Neural cell (in vitro differentiated cells): ENCODE results near the gene PLK3. TPM values are rescaled to one million over a fixed set of nuclear protein-coding genes. Genes with fewer than 3 reads are reported as not detected.

ENCODE experiments used
- H2AFZ ChIP-seq: fragments of 200-600, 300-800 bp; sonication (generic), shearing (Covaris generic); 2 replicates; pipeline ENCODE4 v1.6.0; 2014; ENCODE audit warnings: low read depth, mild to moderate bottlenecking, antibody characterized with exemption, low read length, moderate library complexity
- H3F3A ChIP-seq: fragments of 200-600 bp; shearing (Covaris generic); 2 replicates; pipeline ENCODE4 v1.6.1; 2016; ENCODE audit warnings: mild to moderate bottlenecking, moderate library complexity, mixed read lengths, antibody characterized with exemption, low read length; ENCODE audit not compliant: insufficient read depth, poor library complexity, severe bottlenecking
- H3K27ac ChIP-seq: fragments of 200-600, 300-800 bp; sonication (generic), shearing (Covaris generic); 2 replicates; pipeline ENCODE4 v1.5.1; 2014; ENCODE audit warnings: mild to moderate bottlenecking, low read length, moderate library complexity
- H3K27me3 ChIP-seq: fragments of 300-800, 200-600 bp; sonication (generic), shearing (Covaris generic); 2 replicates; pipeline ENCODE4 v1.6.0; 2014; ENCODE audit warnings: mild to moderate bottlenecking, low read depth, low read length, moderate library complexity; ENCODE audit not compliant: insufficient read depth
- H3K36me3 ChIP-seq: fragments of 300-800, 200-600 bp; sonication (generic), shearing (Covaris generic); 2 replicates; pipeline ENCODE4 v1.5.1; 2014; ENCODE audit warnings: mild to moderate bottlenecking, antibody characterized with exemption, low read length, moderate library complexity; ENCODE audit not compliant: insufficient read depth
- H3K4me2 ChIP-seq: fragments of 300-800, 200-600 bp; sonication (generic), shearing (Covaris generic); 2 replicates; pipeline ENCODE4 v1.6.0; 2014; ENCODE audit warnings: mild to moderate bottlenecking, low read length
- H3K4me3 ChIP-seq: fragments of 300-800, 200-600 bp; sonication (generic), shearing (Covaris generic); 2 replicates; pipeline ENCODE4 v1.5.1; 2014; ENCODE audit warnings: mild to moderate bottlenecking, low read length, moderate library complexity
- H3K79me2 ChIP-seq: fragments of 200-600 bp; shearing (Covaris generic); replicated peaks from 2 replicates; pipeline ENCODE4 v1.6.0; 2014; ENCODE audit warnings: mild to moderate bottlenecking, low read length, moderate library complexity; ENCODE audit not compliant: insufficient read depth
- H3K9ac ChIP-seq: fragments of 300-800, 200-600 bp; sonication (generic), shearing (Covaris generic); 2 replicates; pipeline ENCODE4 v1.6.1; 2016; ENCODE audit warnings: mild to moderate bottlenecking, low read length, mixed read lengths
- H3K9me2 ChIP-seq: fragments of 200-600 bp; shearing (Covaris generic); 2 replicates; pipeline ENCODE4 v1.6.1; 2016; ENCODE audit warnings: mild to moderate bottlenecking, low read length, mixed read lengths; ENCODE audit not compliant: insufficient read depth
- H3K9me3 ChIP-seq: fragments of 200-600, 300-800 bp; sonication (generic), shearing (Covaris generic); 2 replicates; pipeline ENCODE4 v1.6.1; 2016; ENCODE audit warnings: mild to moderate bottlenecking, mixed run types, low read length, moderate library complexity, mixed read lengths
- H4K20me1 ChIP-seq: fragments of 200-600 bp; shearing (Covaris generic); 2 replicates; pipeline ENCODE4 v1.6.1; 2016; ENCODE audit warnings: mild to moderate bottlenecking, mixed run types; ENCODE audit not compliant: insufficient read depth
- CTCF ChIP-seq: fragments of 450-650 bp; IDR thresholded peaks from 2 replicates; pipeline ENCODE4 v1.5.1; 2014; ENCODE audit warnings: antibody characterized with exemption, mild to moderate bottlenecking, moderate library complexity; ENCODE audit not compliant: poor library complexity, severe bottlenecking
- EP300 ChIP-seq: fragments of 450-650 bp; conservative IDR thresholded peaks from 2 replicates; pipeline ENCODE4 v1.6.1; 2014; ENCODE audit warnings: antibody characterized with exemption, mild to moderate bottlenecking, moderate library complexity; ENCODE audit not compliant: poor library complexity, severe bottlenecking
- EZH2 ChIP-seq: fragments of 200-600, 300-800 bp; shearing (Covaris generic), sonication (generic); IDR thresholded peaks from 2 replicates; pipeline ENCODE4 v1.6.1; 2014; ENCODE audit warnings: antibody characterized with exemption, low read length, borderline replicate concordance, mild to moderate bottlenecking; ENCODE audit not compliant: insufficient read depth, poor library complexity, severe bottlenecking
- MXI1 ChIP-seq: fragments of 450-650 bp; conservative IDR thresholded peaks from 2 replicates; pipeline ENCODE4 v1.6.1; 2014; ENCODE audit warnings: antibody characterized with exemption, mild to moderate bottlenecking; ENCODE audit not compliant: poor library complexity, severe bottlenecking
- POLR2AphosphoS5 ChIP-seq: IDR thresholded peaks from 2 replicates; pipeline ENCODE4 v1.6.1; 2012
- RAD21 ChIP-seq: fragments of 450-650 bp; conservative IDR thresholded peaks from 2 replicates; pipeline ENCODE4 v1.6.1; 2014; ENCODE audit warnings: antibody characterized with exemption, mild to moderate bottlenecking, moderate library complexity
- REST ChIP-seq: IDR thresholded peaks from 2 replicates; pipeline ENCODE4 v1.6.1; 2012; ENCODE audit warnings: borderline replicate concordance
- SMC3 ChIP-seq: fragments of 450-650 bp; conservative IDR thresholded peaks from 2 replicates; pipeline ENCODE4 v1.6.1; 2014; ENCODE audit warnings: antibody characterized with exemption, mild to moderate bottlenecking, moderate library complexity; ENCODE audit not compliant: poor library complexity
- TAF1 ChIP-seq: IDR thresholded peaks from 2 replicates; pipeline ENCODE4 v1.6.1; 2012; ENCODE audit warnings: low read depth
- polyA plus RNA-seq: library from polyadenylated mRNA; depleted of rRNA; stranded (reverse); fragments of >200 nt; gene quantifications from 2 replicates; pipeline ENCODE4 v1.2.3, GENCODE V29; 2014

Gene PLK3
- polyA plus RNA-seq, 1 donor from 2014 or later, result 8.3 TPM

GRCh38 chr1:44783697-44784093, 16.5 kb upstream of the PLK3 start:
- Histone ChIP-seq H4K20me1 (no peaks in the 10 kb centered on the region), H3K9me3 (no peaks in the 10 kb centered on the region), H3K9ac (no peak overlapping the region), H3F3A (no peaks in the 10 kb centered on the region), H3K36me3 (no peaks in the 10 kb centered on the region), H3K4me3 (no peak overlapping the region), H3K4me2 (no peak overlapping the region), H2AFZ (no peak overlapping the region), H3K27me3 (peaks cover 24% of the 10 kb centered on the region), H3K9me2 (no peaks in the 10 kb centered on the region), H3K79me2 (no peaks in the 10 kb centered on the region), H3K27ac (no peak overlapping the region)
- TF ChIP-seq SMC3 (no peak), MXI1 (no peak), CTCF (no peak)

GRCh38 chr1:44784094-44785028, 15.8 kb upstream of the PLK3 start:
- H3F3A ChIP-seq, result no peaks in the 10 kb centered on the region
- TF ChIP-seq REST, result no peak
- H2AFZ ChIP-seq, result no peak overlapping the region
- H3K9ac ChIP-seq, result no peak overlapping the region
- no peak overlapping the region for H3K4me2 ChIP-seq
- peaks cover 24% of the 10 kb centered on the region for H3K27me3 ChIP-seq
- no peaks in the 10 kb centered on the region for H4K20me1 ChIP-seq
- no peaks in the 10 kb centered on the region for H3K9me3 ChIP-seq
- no peaks in the 10 kb centered on the region for H3K79me2 ChIP-seq
- no peaks in the 10 kb centered on the region for H3K9me2 ChIP-seq
- H3K36me3 ChIP-seq, result no peaks in the 10 kb centered on the region
- no peak overlapping the region for H3K4me3 ChIP-seq
- H3K27ac ChIP-seq, result no peak overlapping the region

- Histone ChIP-seq H3K4me3 (no peak overlapping the region), H3F3A (no peaks in the 10 kb centered on the region), H3K9ac (no peak overlapping the region), H3K27ac (no peak overlapping the region), H2AFZ (no peak overlapping the region), H3K9me3 (no peaks in the 10 kb centered on the region), H3K9me2 (no peaks in the 10 kb centered on the region), H3K27me3 (peaks cover 24% of the 10 kb centered on the region), H4K20me1 (no peaks in the 10 kb centered on the region), H3K36me3 (no peaks in the 10 kb centered on the region), H3K4me2 (no peak overlapping the region), H3K79me2 (no peaks in the 10 kb centered on the region)
- TF ChIP-seq MXI1 (no peak), TAF1 (no peak), CTCF (no peak), RAD21 (no peak), EP300 (no peak), POLR2AphosphoS5 (no peak), EZH2 (no peak), SMC3 (no peak), REST (no peak)
Observed at GRCh38 chr1:44785029-44785380, 15.2 kb upstream of the PLK3 start.
